Measurements from ENCODE around the gene PREX1. TPM values are rescaled to one million over a fixed set of nuclear protein-coding genes. Genes with fewer than 3 reads are reported as not detected.
"Not testable (repeated sequence)": the region's sequence is repeated elsewhere in the genome, so short reads cannot be mapped to it uniquely, and the experiment has no call there.

The PREX1 gene
- total RNA-seq, 2 experiments from 2014 or later = 76.8 to 77.1 TPM

DNA sequence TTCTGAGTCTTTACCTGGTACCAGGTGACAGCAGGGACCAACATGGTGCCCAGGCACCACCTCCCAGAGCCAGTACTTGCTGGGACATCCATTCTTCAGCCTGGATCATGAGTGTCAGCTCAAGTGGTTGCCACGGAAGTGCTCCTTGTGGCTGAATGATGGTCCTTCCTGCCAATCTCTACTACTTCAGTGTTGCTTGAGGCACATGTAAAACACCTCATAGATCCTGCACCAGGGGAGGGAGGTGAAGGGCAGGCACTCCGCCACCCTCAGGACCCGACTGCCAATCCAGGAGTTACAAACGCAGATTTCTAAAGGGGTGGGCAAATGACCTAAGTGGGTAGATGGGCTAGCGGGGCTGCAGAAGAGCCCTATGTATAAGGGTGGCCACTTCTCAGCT, 226.0 kb downstream of the PREX1 start:
- no peak for DNase-seq
- no peaks in the 10 kb centered on the region for H3K9me3 Mint-ChIP-seq

GRCh38 chr20:48600470-48600945, 227.3 kb downstream of the PREX1 start:
- no peaks in the 10 kb centered on the region for H3K4me1 Mint-ChIP-seq
- peaks cover 3% of the 10 kb centered on the region for H3K27me3 Mint-ChIP-seq
- H3K4me3 Mint-ChIP-seq = no peak overlapping the region
- DNase-seq = no peak
- no peak overlapping the region for H3K27ac Mint-ChIP-seq
- no peaks in the 10 kb centered on the region for H3K36me3 Mint-ChIP-seq
- no peaks in the 10 kb centered on the region for H3K9me3 Mint-ChIP-seq

More for the DNA sequence above, 226.0 kb downstream of the PREX1 start:
- Mint-ChIP-seq H3K27me3 (peaks cover 3% of the 10 kb centered on the region), H3K4me3 (no peak overlapping the region), H3K4me1 (no peaks in the 10 kb centered on the region), H3K27ac (no peak overlapping the region), H3K36me3 (no peaks in the 10 kb centered on the region)

- Mint-ChIP-seq H3K27me3 (peaks cover 3% of the 10 kb centered on the region), H3K9me3 (no peaks in the 10 kb centered on the region), H3K4me3 (no peak overlapping the region), H3K27ac (no peak overlapping the region), H3K36me3 (no peaks in the 10 kb centered on the region), H3K4me1 (no peaks in the 10 kb centered on the region)
- DNase-seq = no peak
These were observed 227.9 kb downstream of the PREX1 start for GRCh38 chr20:48599748-48600469.

- Mint-ChIP-seq H3K4me3 (no peak overlapping the region), H3K36me3 (no peaks in the 10 kb centered on the region), H3K27ac (no peak overlapping the region), H3K9me3 (no peaks in the 10 kb centered on the region), H3K4me1 (no peaks in the 10 kb centered on the region), H3K27me3 (peaks cover 3% of the 10 kb centered on the region)
- no peak for DNase-seq
These were observed 228.6 kb downstream of the PREX1 start for GRCh38 chr20:48599106-48599747.

DNA sequence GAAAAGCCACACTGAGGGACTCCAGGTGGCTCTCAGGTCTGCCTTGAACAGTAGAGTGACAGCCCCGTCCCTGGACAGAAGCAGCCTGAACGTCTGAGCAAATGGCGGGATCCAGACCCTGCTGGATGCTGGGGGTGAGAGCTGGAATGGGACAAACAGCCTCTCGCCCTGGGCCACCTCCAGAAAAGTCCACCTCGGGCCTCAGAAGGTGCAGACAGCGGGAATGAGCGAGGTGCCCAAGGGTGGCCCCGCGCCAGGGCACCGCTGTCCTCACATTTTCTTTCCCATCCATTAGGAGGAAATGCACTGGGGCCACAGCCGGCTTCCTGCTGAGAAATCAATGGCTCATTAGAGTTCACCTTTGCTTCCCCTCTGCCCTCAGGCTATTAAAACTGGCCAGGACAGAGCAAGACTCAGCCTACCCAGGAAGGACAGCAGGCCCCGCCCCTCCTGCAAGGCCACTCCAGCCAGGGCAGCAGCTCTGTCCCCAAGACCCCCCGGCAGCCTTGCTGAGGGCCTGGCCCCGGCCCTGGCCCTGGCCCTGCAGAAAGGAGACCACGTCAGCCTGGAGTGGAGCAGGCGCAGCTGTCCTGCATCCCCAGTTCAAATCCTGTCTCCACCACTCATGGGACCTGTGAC, 229.4 kb downstream of the PREX1 start:
- not testable (repeated sequence) for H3K27ac Mint-ChIP-seq, H3K27me3 Mint-ChIP-seq, H3K36me3 Mint-ChIP-seq, DNase-seq, H3K9me3 Mint-ChIP-seq, H3K4me3 Mint-ChIP-seq, H3K4me1 Mint-ChIP-seq

DNA sequence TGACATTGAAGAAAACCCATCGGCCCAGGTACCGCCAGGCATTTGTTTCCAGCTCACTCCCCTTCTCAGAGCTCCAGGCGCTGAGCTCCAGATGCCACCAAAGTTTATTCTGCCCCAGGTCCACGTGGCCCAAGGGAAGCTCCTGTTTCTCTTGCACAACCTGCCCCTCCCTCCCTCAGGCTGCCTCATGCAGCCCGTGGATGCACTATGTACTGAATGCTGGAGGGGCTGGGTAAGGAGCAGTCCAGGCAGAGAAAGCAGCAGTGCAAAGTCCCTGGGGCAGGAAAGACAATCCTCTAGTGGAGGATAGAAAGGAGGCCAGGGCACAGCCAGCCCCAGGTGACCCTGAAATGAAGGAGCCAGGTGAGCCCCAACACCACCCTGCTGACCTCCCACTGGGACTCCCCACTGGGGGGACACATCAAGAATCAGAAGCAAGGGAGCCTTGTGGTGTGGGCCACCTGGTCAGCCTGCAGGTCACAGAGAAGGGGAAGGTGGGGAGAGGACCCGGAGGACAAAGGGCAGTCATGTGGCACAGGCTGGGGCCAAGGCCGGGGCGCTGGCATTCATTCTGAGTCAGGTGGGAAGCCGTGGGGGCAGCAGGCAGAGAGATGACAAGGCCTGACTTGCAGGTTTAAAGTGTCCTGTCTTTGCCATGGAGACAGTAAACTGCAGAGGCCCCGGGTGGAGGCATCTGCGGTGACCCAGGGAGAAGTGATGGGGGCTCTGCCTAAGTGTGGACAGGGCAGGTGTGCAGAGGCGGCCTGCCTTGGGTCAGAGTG, 230.1 kb downstream of the PREX1 start:
- DNase-seq = no peak
- H3K4me1 Mint-ChIP-seq = no peaks in the 10 kb centered on the region
- H3K4me3 Mint-ChIP-seq = no peak overlapping the region
- peaks cover 3% of the 10 kb centered on the region for H3K27me3 Mint-ChIP-seq
- H3K9me3 Mint-ChIP-seq = no peaks in the 10 kb centered on the region
- H3K36me3 Mint-ChIP-seq = no peaks in the 10 kb centered on the region
- H3K27ac Mint-ChIP-seq = no peak overlapping the region

DNA sequence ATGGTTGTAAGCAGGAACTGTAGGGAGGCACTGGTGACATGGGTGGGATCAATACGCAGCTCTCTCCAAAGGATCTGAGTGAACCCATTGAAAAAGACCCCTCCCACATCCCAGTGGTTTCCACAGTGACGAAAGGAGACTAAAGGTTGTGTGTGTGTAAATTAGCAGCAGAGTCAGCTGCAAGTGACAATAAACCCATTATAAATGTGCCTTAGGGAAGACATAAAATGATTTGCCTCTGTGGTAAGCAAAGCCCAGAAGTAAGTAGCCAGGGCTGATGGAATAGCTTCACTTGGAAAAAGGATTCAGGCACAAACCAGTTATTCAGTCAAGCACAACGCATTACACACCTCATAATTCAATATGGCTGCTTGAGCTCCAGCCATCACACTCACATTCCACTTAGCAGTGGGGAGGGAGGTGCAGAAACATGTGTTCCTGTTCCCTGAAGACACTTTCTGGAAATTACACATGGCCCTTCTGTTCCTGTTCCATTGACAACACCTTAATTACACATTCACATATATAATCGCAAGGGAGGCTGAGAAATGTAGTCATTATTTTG, 231.4 kb downstream of the PREX1 start:
- DNase-seq = no peak
- no peaks in the 10 kb centered on the region for H3K36me3 Mint-ChIP-seq
- no peak overlapping the region for H3K4me3 Mint-ChIP-seq
- no peaks in the 10 kb centered on the region for H3K9me3 Mint-ChIP-seq
- no peak overlapping the region for H3K27ac Mint-ChIP-seq
- peaks cover 3% of the 10 kb centered on the region for H3K27me3 Mint-ChIP-seq
- H3K4me1 Mint-ChIP-seq = no peaks in the 10 kb centered on the region

GRCh38 chr20:48595495-48596333, 232.1 kb downstream of the PREX1 start:
- H3K36me3 Mint-ChIP-seq = no peaks in the 10 kb centered on the region
- no peaks in the 10 kb centered on the region for H3K9me3 Mint-ChIP-seq
- no peaks in the 10 kb centered on the region for H3K4me1 Mint-ChIP-seq
- H3K4me3 Mint-ChIP-seq = no peak overlapping the region
- DNase-seq = no peak
- H3K27me3 Mint-ChIP-seq = peaks cover 3% of the 10 kb centered on the region
- no peak overlapping the region for H3K27ac Mint-ChIP-seq

DNA sequence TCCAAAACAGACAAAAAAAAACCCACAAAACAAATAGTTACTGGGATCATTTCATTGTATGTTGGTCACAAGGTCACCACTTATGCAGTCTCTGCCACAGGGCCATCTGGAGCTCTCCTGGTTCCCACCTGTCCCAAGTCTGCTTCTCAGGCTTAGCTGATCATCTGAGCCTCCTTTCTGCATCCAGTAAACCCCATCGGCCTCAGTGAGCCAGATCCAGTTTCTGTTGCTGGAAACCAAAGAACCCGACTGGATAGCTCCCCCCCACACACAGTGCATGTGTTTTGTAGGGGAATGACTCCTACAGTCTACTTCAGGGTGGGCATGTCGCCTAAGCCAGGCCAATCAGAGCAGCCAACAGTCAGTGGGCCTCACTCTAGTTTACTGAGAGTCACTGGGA, 233.3 kb downstream of the PREX1 start:
- no peaks in the 10 kb centered on the region for H3K9me3 Mint-ChIP-seq
- no peak overlapping the region for H3K4me3 Mint-ChIP-seq
- no peaks in the 10 kb centered on the region for H3K36me3 Mint-ChIP-seq
- DNase-seq = no peak
- H3K27ac Mint-ChIP-seq = no peak overlapping the region
- H3K27me3 Mint-ChIP-seq = peaks cover 3% of the 10 kb centered on the region
- H3K4me1 Mint-ChIP-seq = no peaks in the 10 kb centered on the region

GRCh38 chr20:48592107-48592940, 235.5 kb downstream of the PREX1 start:
- Mint-ChIP-seq H3K27me3 (peaks cover 7% of the 10 kb centered on the region), H3K4me3 (no peak overlapping the region), H3K36me3 (no peaks in the 10 kb centered on the region), H3K27ac (no peak overlapping the region), H3K4me1 (no peaks in the 10 kb centered on the region), H3K9me3 (no peaks in the 10 kb centered on the region)
- DNase-seq = no peak

- DNase-seq = no peak
- H3K4me1 Mint-ChIP-seq = no peaks in the 10 kb centered on the region
- no peak overlapping the region for H3K27ac Mint-ChIP-seq
- H3K36me3 Mint-ChIP-seq = peaks cover 1% of the 10 kb centered on the region
- no peaks in the 10 kb centered on the region for H3K9me3 Mint-ChIP-seq
- no peak overlapping the region for H3K4me3 Mint-ChIP-seq
- H3K27me3 Mint-ChIP-seq = peaks cover 31% of the 10 kb centered on the region
These were observed 241.1 kb downstream of the PREX1 start for GRCh38 chr20:48586730-48587129.

DNA sequence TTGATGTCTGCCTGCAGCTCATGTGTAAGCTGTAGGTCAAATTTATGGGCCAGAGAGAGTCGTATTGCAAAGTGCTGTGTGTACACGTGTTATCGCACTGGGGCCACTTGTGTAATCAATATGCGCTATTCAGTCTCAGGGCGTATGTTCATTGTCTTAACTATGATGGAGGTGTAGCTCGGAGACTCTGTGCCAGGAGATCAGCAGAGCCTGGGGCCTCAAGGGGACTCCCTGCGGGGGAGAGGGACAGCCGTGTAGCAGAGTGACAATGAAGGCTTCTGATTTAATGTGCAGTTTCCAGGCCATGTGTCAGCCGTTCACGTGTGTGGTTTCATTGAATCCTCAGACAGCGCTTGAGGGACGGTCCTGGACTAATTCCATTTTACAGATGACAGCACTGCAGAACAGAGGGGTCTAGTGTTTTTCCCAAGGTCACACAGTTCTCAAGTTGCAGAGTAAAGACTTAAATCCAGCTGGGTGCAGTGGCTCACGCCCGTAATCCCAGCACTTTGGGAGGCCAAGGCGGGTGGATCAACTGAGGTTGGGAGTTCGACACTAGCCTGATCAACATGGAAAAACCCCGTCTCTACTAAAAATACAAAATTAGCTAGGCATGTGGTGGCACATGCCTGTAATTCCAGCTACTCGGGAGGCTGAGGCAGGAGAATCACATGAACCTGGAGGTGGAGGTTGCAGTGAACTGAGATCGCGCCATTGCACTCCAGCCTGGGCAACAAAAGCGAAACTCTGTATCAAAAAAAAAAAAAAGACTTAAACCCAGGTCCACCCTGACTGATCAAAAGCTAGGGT, 242.5 kb downstream of the PREX1 start:
- Mint-ChIP-seq H3K27ac (no peak overlapping the region), H3K4me3 (no peak overlapping the region), H3K9me3 (no peaks in the 10 kb centered on the region), H3K27me3 (peaks cover 31% of the 10 kb centered on the region), H3K36me3 (peaks cover 1% of the 10 kb centered on the region), H3K4me1 (no peaks in the 10 kb centered on the region)
- DNase-seq = no peak

Measured in activated naive CD8-positive, alpha-beta T cell treated with anti-CD3 and anti-CD28 coated beads for 36 hours (primary cell).